Body of pancreas (tissue), 4 donors: Measurements from ENCODE around the gene LRIG1.

ENCODE experiments used
- POLR2A ChIP-seq, 3 donors: fragments of 450-650 bp; IDR thresholded peaks; one replicate each; pipeline ENCODE4 v1.6.1; 2016; ENCODE audit warnings: antibody characterized with exemption in 3 of 3, mild to moderate bottlenecking in 2 of 3
- TF ChIP-seq, protein P1 (sequence below), 7 experiments: fragments of 450-650 bp in 4 of 7; fragments of 200-600 bp in 3 of 7; sonication (generic) in 3 of 7; IDR thresholded peaks; one replicate each; pipeline ENCODE4 v1.5.1; 2016 to 2019; ENCODE audit warnings: antibody characterized with exemption in 7 of 7

GRCh38 chr3:66442254-66443117, 58.3 kb downstream of the LRIG1 start:
- peak in 2 of 3 donors; percentile 8 to 12 for TF ChIP-seq POLR2A (IDR thresholded peaks at IDR 0.05)
- TF ChIP-seq, protein P1, sequence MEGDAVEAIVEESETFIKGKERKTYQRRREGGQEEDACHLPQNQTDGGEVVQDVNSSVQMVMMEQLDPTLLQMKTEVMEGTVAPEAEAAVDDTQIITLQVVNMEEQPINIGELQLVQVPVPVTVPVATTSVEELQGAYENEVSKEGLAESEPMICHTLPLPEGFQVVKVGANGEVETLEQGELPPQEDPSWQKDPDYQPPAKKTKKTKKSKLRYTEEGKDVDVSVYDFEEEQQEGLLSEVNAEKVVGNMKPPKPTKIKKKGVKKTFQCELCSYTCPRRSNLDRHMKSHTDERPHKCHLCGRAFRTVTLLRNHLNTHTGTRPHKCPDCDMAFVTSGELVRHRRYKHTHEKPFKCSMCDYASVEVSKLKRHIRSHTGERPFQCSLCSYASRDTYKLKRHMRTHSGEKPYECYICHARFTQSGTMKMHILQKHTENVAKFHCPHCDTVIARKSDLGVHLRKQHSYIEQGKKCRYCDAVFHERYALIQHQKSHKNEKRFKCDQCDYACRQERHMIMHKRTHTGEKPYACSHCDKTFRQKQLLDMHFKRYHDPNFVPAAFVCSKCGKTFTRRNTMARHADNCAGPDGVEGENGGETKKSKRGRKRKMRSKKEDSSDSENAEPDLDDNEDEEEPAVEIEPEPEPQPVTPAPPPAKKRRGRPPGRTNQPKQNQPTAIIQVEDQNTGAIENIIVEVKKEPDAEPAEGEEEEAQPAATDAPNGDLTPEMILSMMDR (IDR thresholded peaks at IDR 0.05), result peak in 2 of 7 experiments; percentile 7 to 10
